Measurements from ENCODE around the gene BORCS5.

- TF ChIP-seq CTCF (IDR thresholded peaks at IDR 0.05) (no peak), POLR2A (IDR thresholded peaks at IDR 0.05) (no peak)
These were observed 88.4 kb downstream of the BORCS5 start for GRCh38 chr12:12445165-12445881.
